Panc1 (cell line): Measurements from ENCODE around the gene CNN3. TPM values are rescaled to one million over a fixed set of nuclear protein-coding genes. Genes with fewer than 3 reads are reported as not detected.

Experiments used
- ATAC-seq: fragments of 200-7000 bp; cut with Tn5 transposase; 2 replicates; pipeline ENCODE4 v1.9.1; 2020; ENCODE audit warnings: mild to moderate bottlenecking, moderate library complexity
- BruUV-seq: library from RNA; stranded (reverse); fragments of 400-500 nt; replicated peaks from 2 replicates; lab custom pipeline; 2021; lab: Mats Ljungman, UMichigan
- CTCF ChIA-PET: fragments of 300-600 bp; sonication (Branson Sonifier 250); formaldehyde crosslinking; loops from one replicate; lab custom pipeline; 2022; ENCODE audit warnings: antibody characterized with exemption; lab: Charles Lee
- POLR2A ChIA-PET: fragments of 300-600 bp; sonication (Branson Sonifier 250); formaldehyde crosslinking; loops from one replicate; lab custom pipeline; 2022; ENCODE audit warnings: antibody characterized with exemption; lab: Charles Lee
- DNase-seq: peaks from one replicate; pipeline ENCODE4 v3.0.0-alpha.2; 2010; ENCODE audit warnings: low read depth, low spot score
- H3K27ac ChIP-seq: 2 replicates; pipeline ENCODE4 v1.5.1; 2011; ENCODE audit warnings: mild to moderate bottlenecking, low read length, inconsistent platforms
- H3K27me3 ChIP-seq: fragments of 200-500 bp; sonication (Bioruptor generic); 2 replicates; pipeline ENCODE4 v1.6.0; 2014; ENCODE audit warnings: low read length, inconsistent platforms; ENCODE audit not compliant: control insufficient read depth, insufficient read depth
- H3K36me3 ChIP-seq: fragments of 200-500 bp; sonication (Bioruptor generic); 2 replicates; pipeline ENCODE4 v1.5.1; 2014; ENCODE audit warnings: inconsistent platforms, mild to moderate bottlenecking, low read length, moderate library complexity; ENCODE audit not compliant: control insufficient read depth, insufficient read depth
- H3K4me1 ChIP-seq: 2 replicates; pipeline ENCODE4 v1.5.1; 2011; ENCODE audit warnings: inconsistent platforms, mild to moderate bottlenecking, low read length, moderate library complexity; ENCODE audit not compliant: control insufficient read depth, insufficient read depth
- H3K4me3 ChIP-seq, 2 experiments: 2 replicates each; pipeline ENCODE4 v1.5.1; 2011 to 2012; ENCODE audit warnings: low read depth in 2 of 2, low read length in 2 of 2, mild to moderate bottlenecking in 2 of 2, inconsistent platforms in 1 of 2, moderate library complexity in 1 of 2
- H3K9me3 ChIP-seq: fragments of 200-500 bp; sonication (Bioruptor generic); 2 replicates; pipeline ENCODE4 v1.5.1; 2014; ENCODE audit warnings: low read depth, mild to moderate bottlenecking, inconsistent platforms, low read length, moderate library complexity; ENCODE audit not compliant: control insufficient read depth, insufficient read depth
- CTCF ChIP-seq: fragments of 450-650 bp; IDR thresholded peaks from 2 replicates; pipeline ENCODE4 v1.5.1; 2017; ENCODE audit warnings: mild to moderate bottlenecking
- POLR2AphosphoS5 ChIP-seq: IDR thresholded peaks from 2 replicates; pipeline ENCODE4 v1.6.1; 2012; ENCODE audit warnings: mild to moderate bottlenecking, low read depth, low read length, moderate library complexity
- REST ChIP-seq, 2 experiments: IDR thresholded peaks; 2 replicates each; pipeline ENCODE4 v1.6.1; 2011 to 2012; ENCODE audit warnings: low read depth in 2 of 2, control low read depth in 1 of 2, low read length in 1 of 2, mild to moderate bottlenecking in 1 of 2, moderate library complexity in 1 of 2; ENCODE audit not compliant: insufficient read depth in 1 of 2
- SIN3A ChIP-seq: IDR thresholded peaks from 2 replicates; pipeline ENCODE4 v1.6.1; 2012; ENCODE audit warnings: low read depth, mild to moderate bottlenecking, low read length, moderate library complexity, borderline replicate concordance; ENCODE audit not compliant: insufficient read depth
- TCF7L2 ChIP-seq: IDR thresholded peaks from 2 replicates; pipeline ENCODE4 v1.6.1; 2011; ENCODE audit warnings: mild to moderate bottlenecking, low read depth, low read length, inconsistent platforms
- in situ Hi-C: cut with HindIII; loops from 2 replicates; pipeline ENCODE4 v1.10.0; 2016; ENCODE audit warnings: low sequenced_read_pairs, low pct_unique_long_range_greater_than_20kb
- intact Hi-C: fragments of 100-400 bp; cut with micrococcal nuclease; formaldehyde crosslinking; loops from one replicate; pipeline ENCODE4 v1.10.0; 2022; ENCODE audit not compliant: unreplicated experiment
- total RNA-seq: library from RNA; stranded (reverse); gene quantifications from one replicate; pipeline ENCODE4 v1.2.1, GENCODE V29; 2021; ENCODE audit not compliant: unreplicated experiment

The CNN3 gene
- total RNA-seq, 1 experiment from 2014 or later = 72.3 TPM

DNA sequence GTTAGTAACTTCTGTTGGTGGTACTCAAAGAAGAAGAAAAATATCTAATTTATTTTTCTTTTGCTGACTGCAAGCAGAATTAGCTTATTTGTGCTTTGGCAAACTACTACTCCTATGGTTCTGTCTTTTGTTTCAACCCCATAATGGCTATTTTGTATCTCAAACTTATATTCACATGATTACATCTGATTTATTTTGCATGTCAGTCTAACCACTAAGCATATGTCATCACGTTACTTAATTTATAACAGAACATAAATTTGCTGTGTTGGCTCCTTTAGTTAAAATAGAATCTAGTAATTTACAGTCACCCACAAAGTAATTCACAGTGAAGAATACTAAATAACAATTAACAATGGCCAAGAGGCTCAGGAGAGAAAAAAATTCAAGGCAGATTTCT is 39.1 kb upstream of the CNN3 start:
- in situ Hi-C loops (no loop called here), intact Hi-C loops (no loop called here)
- TF ChIP-seq TCF7L2 (no peak), REST (IDR thresholded peaks at IDR 0.05; ENCODE audit: insufficient read depth in 1 of 2, low read depth in 2 of 2, low read length in 1 of 2) (no peak), SIN3A (no peak), POLR2AphosphoS5 (no peak), CTCF (no peak)
- no peaks in the 10 kb centered on the region for H3K27me3 ChIP-seq
- no TSS peak for BruUV-seq
- H3K9me3 ChIP-seq = no peaks in the 10 kb centered on the region
- H3K4me3 ChIP-seq = no peak overlapping the region
- ChIA-PET POLR2A (no interaction called here), CTCF (interaction anchor here (0.7 kb wide), 1 partner anchor 1496 kb away, joined by 3 read pairs; no protein-coding TSS in a partner anchor)
- H3K4me1 ChIP-seq = 0 out of 2 replicates have a peak, but pooled peaks cover 2% of the 10 kb centered on the region
- no peaks in the 10 kb centered on the region for H3K36me3 ChIP-seq
- ATAC-seq (no peak), DNase-seq (no peak)
- no peak overlapping the region for H3K27ac ChIP-seq

- POLR2A ChIA-PET = no interaction called here
- H3K4me1 ChIP-seq = 0 out of 2 replicates have a peak, but pooled peaks cover 2% of the 10 kb centered on the region
Observed at GRCh38 chr1:94963864-94964263, 37.0 kb upstream of the CNN3 start.

More at GRCh38 chr1:94963864-94964263, 37.0 kb upstream of the CNN3 start:
- H3K36me3 ChIP-seq = no peaks in the 10 kb centered on the region
- H3K9me3 ChIP-seq = no peaks in the 10 kb centered on the region
- in situ Hi-C loops (no loop called here), intact Hi-C loops (no loop called here)
- TF ChIP-seq POLR2AphosphoS5 (no peak), SIN3A (no peak), TCF7L2 (no peak), REST (IDR thresholded peaks at IDR 0.05; ENCODE audit: insufficient read depth in 1 of 2, low read depth in 2 of 2, low read length in 1 of 2) (no peak), CTCF (no peak)
- H3K4me3 ChIP-seq = no peak overlapping the region
- no peak overlapping the region for H3K27ac ChIP-seq
- no peak for DNase-seq
- no peaks in the 10 kb centered on the region for H3K27me3 ChIP-seq
- CTCF ChIA-PET = no interaction called here
- no peak for ATAC-seq
- no TSS peak for BruUV-seq
